A673 (cell line): ENCODE results near the gene RBM12. TPM values are rescaled to one million over a fixed set of nuclear protein-coding genes. Genes with fewer than 3 reads are reported as not detected.
"Not testable (repeated sequence)": the region's sequence is repeated elsewhere in the genome, so short reads cannot be mapped to it uniquely, and the experiment has no call there.

Source experiments
- BruUV-seq: library from RNA; stranded (reverse); fragments of 400-500 nt; replicated peaks from 2 replicates; lab custom pipeline; 2021; lab: Mats Ljungman, UMichigan
- CTCF ChIA-PET: fragments of 300-600 bp; sonication (Branson Sonifier 250); formaldehyde crosslinking; loops from one replicate; lab custom pipeline; 2022; ENCODE audit warnings: antibody characterized with exemption; lab: Charles Lee
- POLR2A ChIA-PET: fragments of 300-600 bp; sonication (Branson Sonifier 250); formaldehyde crosslinking; loops from one replicate; lab custom pipeline; 2022; ENCODE audit warnings: antibody characterized with exemption; ENCODE audit not compliant: low non-redundant PET; lab: Charles Lee
- DNase-seq: peaks from one replicate; pipeline ENCODE4 v3.0.0-alpha.2; 2015; ENCODE audit warnings: low spot score
- H3K27ac ChIP-seq: fragments of 200-600 bp; sonication (generic); 2 replicates; pipeline ENCODE4 v1.5.1; 2016; ENCODE audit warnings: mixed run types, low read depth, mild to moderate bottlenecking, mixed read lengths, antibody characterized with exemption, low read length; ENCODE audit not compliant: poor library complexity, severe bottlenecking
- H3K27me3 ChIP-seq: fragments of 200-600 bp; sonication (generic); replicated peaks from 2 replicates; pipeline ENCODE4 v1.6.1; 2017; ENCODE audit warnings: mixed run types, low read depth, mild to moderate bottlenecking, mixed read lengths, antibody characterized with exemption, low read length; ENCODE audit not compliant: insufficient read depth, poor library complexity
- H3K36me3 ChIP-seq: fragments of 200-600 bp; sonication (generic); 2 replicates; pipeline ENCODE4 v1.6.1; 2016; ENCODE audit warnings: mixed run types, mild to moderate bottlenecking, mixed read lengths, antibody characterized with exemption, low read length; ENCODE audit not compliant: insufficient read depth, poor library complexity, severe bottlenecking
- H3K4me1 ChIP-seq: fragments of 200-600 bp; sonication (generic); 2 replicates; pipeline ENCODE4 v1.6.1; 2017; ENCODE audit warnings: mixed run types, mild to moderate bottlenecking, mixed read lengths, antibody characterized with exemption, low read length; ENCODE audit not compliant: insufficient read depth, poor library complexity, severe bottlenecking
- H3K4me3 ChIP-seq: fragments of 200-600 bp; sonication (generic); 2 replicates; pipeline ENCODE4 v1.5.1; 2016; ENCODE audit warnings: low read depth, mixed run types, mild to moderate bottlenecking, mixed read lengths, low read length; ENCODE audit not compliant: poor library complexity, severe bottlenecking
- H3K9me3 ChIP-seq: fragments of 200-600 bp; sonication (generic); 2 replicates; pipeline ENCODE4 v1.6.1; 2016; ENCODE audit warnings: mixed run types, low read depth, mild to moderate bottlenecking, mixed read lengths, antibody characterized with exemption, low read length; ENCODE audit not compliant: poor library complexity, severe bottlenecking
- CTCF ChIP-seq: fragments of 300-800, 200-600 bp; sonication (generic); conservative IDR thresholded peaks from 2 replicates; pipeline ENCODE4 v1.5.1; 2017; ENCODE audit warnings: low read depth, mild to moderate bottlenecking, antibody characterized with exemption, low read length, moderate library complexity, mixed read lengths
- EZH2 ChIP-seq: fragments of 200-600 bp; sonication (generic); IDR thresholded peaks from 2 replicates; pipeline ENCODE4 v1.6.1; 2017; ENCODE audit warnings: borderline replicate concordance, low read depth, mild to moderate bottlenecking, mixed read lengths, antibody characterized with exemption, low read length; ENCODE audit not compliant: poor library complexity, severe bottlenecking
- intact Hi-C: fragments of 100-400 bp; cut with micrococcal nuclease; formaldehyde crosslinking; loops from one replicate; pipeline ENCODE4 v1.10.0; 2022; ENCODE audit not compliant: unreplicated experiment
- total RNA-seq: library from RNA; stranded (reverse); gene quantifications from 2 replicates; pipeline ENCODE4 v1.2.3, GENCODE V29; 2021

Gene RBM12
- total RNA-seq, 1 experiment from 2014 or later = 124 TPM

GRCh38 chr20:35709259-35709658 is 44.6 kb upstream of the RBM12 start:
- H3K4me3 ChIP-seq = no peak overlapping the region
- H3K27ac ChIP-seq = no peak overlapping the region
- H3K4me1 ChIP-seq = no peaks in the 10 kb centered on the region
- H3K9me3 ChIP-seq = no peaks in the 10 kb centered on the region
- no peak for TF ChIP-seq CTCF
- TF ChIP-seq EZH2 = no peak
- ChIA-PET CTCF (no interaction called here), POLR2A (no interaction called here)
- intact Hi-C loops = no loop called here
- no peak for DNase-seq
- BruUV-seq = no TSS peak
- H3K36me3 ChIP-seq = peaks cover 100% of the 10 kb centered on the region
- no peaks in the 10 kb centered on the region for H3K27me3 ChIP-seq

GRCh38 chr20:35708502-35708901 is 43.8 kb upstream of the RBM12 start:
- no peak overlapping the region for H3K4me3 ChIP-seq
- ChIA-PET POLR2A (no interaction called here), CTCF (no interaction called here)
- H3K36me3 ChIP-seq = peaks cover 100% of the 10 kb centered on the region
- no peak overlapping the region for H3K27ac ChIP-seq
- intact Hi-C loops = no loop called here
- H3K4me1 ChIP-seq = no peaks in the 10 kb centered on the region
- no peak for DNase-seq
- BruUV-seq = no TSS peak
- no peak for TF ChIP-seq EZH2
- no peak for TF ChIP-seq CTCF
- H3K9me3 ChIP-seq = no peaks in the 10 kb centered on the region
- H3K27me3 ChIP-seq = no peaks in the 10 kb centered on the region

- POLR2A ChIA-PET = interaction anchor here (1.2 kb wide), 1 partner anchor 32 kb away, joined by 3 read pairs; no protein-coding TSS in a partner anchor
- H3K9me3 ChIP-seq, H3K4me3 ChIP-seq, H3K27me3 ChIP-seq, DNase-seq, BruUV-seq, intact Hi-C loops, H3K27ac ChIP-seq, CTCF ChIA-PET: not testable (repeated sequence)
- Histone ChIP-seq H3K4me1 (peaks cover 13% of the 10 kb centered on the region), H3K36me3 (peaks cover 99% of the 10 kb centered on the region)
Measured at GRCh38 chr20:35706591-35707529, 42.2 kb upstream of the RBM12 start.

GRCh38 chr20:35705894-35706293 is 41.2 kb upstream of the RBM12 start:
- CTCF ChIA-PET, H3K27me3 ChIP-seq, BruUV-seq, POLR2A ChIA-PET, H3K27ac ChIP-seq, intact Hi-C loops, H3K9me3 ChIP-seq, H3K4me3 ChIP-seq, DNase-seq: not testable (repeated sequence)
- H3K4me1 ChIP-seq = peaks cover 14% of the 10 kb centered on the region
- peaks cover 97% of the 10 kb centered on the region for H3K36me3 ChIP-seq
